K562 treated with DMSO at 1 percent for 12 hours (cell line): ENCODE measurements around the gene ADIPOR1. TPM values are rescaled to one million over a fixed set of nuclear protein-coding genes. Genes with fewer than 3 reads are reported as not detected.

Source experiments
- total RNA-seq: library from RNA; unstranded; fragments of 300-600 nt; gene quantifications from 2 replicates; pipeline ENCODE4 v1.2.3, GENCODE V29; 2022; ENCODE audit not compliant: insufficient read depth

Gene ADIPOR1
- 90.9 and 140 TPM in 2 replicates for total RNA-seq

GRCh38 chr1:202957733-202958543 is at the start of gene ADIPOR1:
Gene ADIPOR1, minus strand, starts transcription at chr1:202958312. Its CDS starts 7,242 bp downstream, at chr1:202951070.

DNA sequence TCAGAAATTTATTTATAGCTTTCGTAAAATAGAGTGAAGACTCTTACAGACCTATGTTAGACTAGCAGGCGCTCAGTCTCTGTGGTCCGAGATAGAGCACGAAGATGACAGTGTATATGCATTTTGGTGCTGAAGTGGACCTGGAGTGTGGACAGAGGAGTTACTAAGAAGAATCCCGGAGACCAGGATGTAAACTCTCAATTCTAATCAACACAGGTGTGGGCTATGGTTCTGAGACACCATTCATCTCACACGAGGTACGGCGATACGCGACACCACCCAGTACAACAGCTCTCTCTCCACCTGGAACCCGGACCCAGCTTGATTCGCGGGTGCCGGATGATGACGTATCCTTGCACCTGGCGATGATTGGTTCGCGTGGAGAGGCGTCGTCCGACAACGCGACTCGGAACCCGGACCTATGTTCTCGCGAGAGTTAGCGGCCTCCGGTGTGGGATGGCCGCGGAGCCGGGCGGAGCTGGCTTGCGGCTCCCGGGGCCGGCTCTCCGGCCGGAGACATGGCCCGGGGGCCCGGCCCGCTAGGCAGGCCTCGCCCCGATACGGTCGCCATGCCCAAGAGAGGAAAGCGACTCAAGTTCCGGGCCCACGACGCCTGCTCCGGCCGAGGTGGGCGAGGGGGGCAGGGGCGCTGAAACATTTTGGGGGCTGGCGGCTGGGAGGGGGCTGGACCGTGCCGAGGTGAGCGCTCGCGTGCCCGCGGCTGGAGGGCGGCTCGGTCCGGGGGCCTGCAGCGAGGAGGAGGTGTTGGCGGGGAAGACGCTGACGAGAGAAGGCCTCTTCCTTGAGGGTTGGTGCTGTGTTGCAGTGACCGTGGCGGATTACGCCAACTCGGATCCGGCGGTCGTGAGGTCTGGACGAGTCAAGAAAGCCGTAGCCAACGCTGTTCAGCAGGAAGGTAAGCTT is 49.1 kb upstream of the ADIPOR1 start, which contains the start of gene TMEM183A:
Gene TMEM183A, plus strand, starts transcription at position 427 of the 924 bp plus-strand sequence. Its CDS starts 92 bp downstream, at position 519.

GRCh38 chr1:202926581-202927491 is 31.3 kb downstream of the ADIPOR1 start, which contains the start of gene KLHL12:
Gene KLHL12, minus strand, starts transcription at chr1:202927234. Its CDS starts 2,072 bp downstream, at chr1:202925162.

Other genes starting within 250 kb of the ADIPOR1 start
- 0.11 TPM in 1 of 2 replicates, not detected in the other for gene SYT2, start 247.9 kb downstream of the ADIPOR1 start, total RNA-seq
- 15.5 and 41.4 TPM in 2 replicates for gene KDM5B, start 149.9 kb downstream of the ADIPOR1 start, total RNA-seq
- gene PCAT6, start 147.4 kb downstream of the ADIPOR1 start, total RNA-seq: not detected in 2 replicates
- 18.2 and 27.8 TPM in 2 replicates for gene RABIF, start 69.2 kb downstream of the ADIPOR1 start, total RNA-seq
- gene KLHL12, start 31.1 kb downstream of the ADIPOR1 start, total RNA-seq: 11.6 and 27.5 TPM in 2 replicates
- gene CYB5R1, start 8.9 kb upstream of the ADIPOR1 start, total RNA-seq: 40.4 and 54.3 TPM in 2 replicates
- gene TMEM183A, start 49.1 kb upstream of the ADIPOR1 start, total RNA-seq: 45.4 and 87.6 TPM in 2 replicates
- 1.3 and 1.6 TPM in 2 replicates for gene PPFIA4, start 68.2 kb upstream of the ADIPOR1 start, total RNA-seq
- gene MYOG, start 127.7 kb upstream of the ADIPOR1 start, total RNA-seq: not detected in 2 replicates
- not detected in 2 replicates for gene ADORA1, start 169.4 kb upstream of the ADIPOR1 start, total RNA-seq
- not detected in 2 replicates for gene MYBPH, start 217.5 kb upstream of the ADIPOR1 start, total RNA-seq
- gene CHI3L1, start 228.4 kb upstream of the ADIPOR1 start, total RNA-seq: not detected in 2 replicates